ENCODE data around the gene CDC40.

The CDC40 gene

GRCh38 chr6:110170081-110170480 lies 10.1 kb upstream of the CDC40 start:
- Histone ChIP-seq H3K4me3 (ENCODE audit: insufficient read depth, low read length, poor library complexity, severe bottlenecking) (no peak overlapping the region), H3K9me3 (ENCODE audit: insufficient read depth, low read length) (no peaks in the 10 kb centered on the region), H3K9me2 (replicated peaks; ENCODE audit: insufficient read depth, low read length) (no peaks in the 10 kb centered on the region), H3K36me3 (ENCODE audit: low read length) (no peaks in the 10 kb centered on the region), H3K27me3 (ENCODE audit: low read length) (no peaks in the 10 kb centered on the region), H2AFZ (ENCODE audit: low read depth, low read length, severe bottlenecking) (no peak overlapping the region), H3K4me2 (ENCODE audit: low read depth, low read length, poor library complexity, severe bottlenecking) (no peak overlapping the region), H3F3A (ENCODE audit: insufficient read depth) (no peaks in the 10 kb centered on the region), H3K9ac (ENCODE audit: low read length) (no peak overlapping the region), H3K27ac (ENCODE audit: low read depth, low read length) (no peak overlapping the region), H4K20me1 (ENCODE audit: low read depth, low read length) (peaks cover 6% of the 10 kb centered on the region), H3K79me2 (ENCODE audit: insufficient read depth, low read length) (peaks cover 3% of the 10 kb centered on the region; the same call in 1 of the 2 replicates)
- no peak for TF ChIP-seq CTCF (IDR thresholded peaks at IDR 0.05; ENCODE audit: insufficient read depth, low read length, poor library complexity, severe bottlenecking)
- no peak for TF ChIP-seq EZH2phosphoT487 (conservative IDR thresholded peaks at IDR 0.05; ENCODE audit: low read length)

DNA sequence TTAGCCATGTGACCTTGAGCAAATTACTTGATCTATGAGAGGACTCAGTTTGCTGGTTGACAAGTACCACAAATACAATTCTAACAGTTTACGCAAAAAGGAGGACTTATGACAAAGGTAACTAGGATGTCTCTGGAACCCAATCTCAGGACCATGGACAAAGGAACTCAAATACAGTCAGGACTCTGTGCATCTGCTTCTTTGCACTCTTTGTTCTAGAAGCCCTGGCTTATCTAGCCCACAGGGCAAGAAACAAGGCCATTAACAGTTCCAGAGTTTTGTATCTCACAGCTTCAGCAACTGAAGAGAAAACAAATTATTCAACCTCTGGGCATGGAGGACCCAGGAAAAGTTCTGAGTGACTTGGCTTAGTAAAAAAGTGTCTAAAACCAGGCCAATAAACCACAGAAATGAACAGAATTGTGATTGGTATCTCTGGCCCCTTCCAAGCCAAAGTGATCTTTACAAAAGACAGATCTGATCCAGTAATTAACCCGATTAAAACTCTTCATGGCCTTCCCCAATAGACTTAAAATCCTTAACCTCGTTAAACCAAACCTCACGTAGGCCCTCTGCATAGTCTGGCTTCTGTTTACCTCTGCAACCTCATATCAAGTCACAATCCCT lies 6.6 kb upstream of the CDC40 start:
- H3K4me2 ChIP-seq (ENCODE audit: low read depth, low read length, poor library complexity, severe bottlenecking) = no peak overlapping the region
- TF ChIP-seq EZH2phosphoT487 (conservative IDR thresholded peaks at IDR 0.05; ENCODE audit: low read length) = no peak
- no peak for TF ChIP-seq CTCF (IDR thresholded peaks at IDR 0.05; ENCODE audit: insufficient read depth, low read length, poor library complexity, severe bottlenecking)
- H3K27ac ChIP-seq (ENCODE audit: low read depth, low read length) = no peak overlapping the region
- H3F3A ChIP-seq (ENCODE audit: insufficient read depth) = 0 out of 2 replicates have a peak, but pooled peaks cover 4% of the 10 kb centered on the region
- peaks cover 12% of the 10 kb centered on the region; the same call in 1 of the 2 replicates for H4K20me1 ChIP-seq (ENCODE audit: low read depth, low read length)
- H3K27me3 ChIP-seq (ENCODE audit: low read length) = no peaks in the 10 kb centered on the region
- no peak overlapping the region for H3K4me3 ChIP-seq (ENCODE audit: insufficient read depth, low read length, poor library complexity, severe bottlenecking)
- H3K79me2 ChIP-seq (ENCODE audit: insufficient read depth, low read length) = peaks cover 3% of the 10 kb centered on the region; the same call in 1 of the 2 replicates
- H3K9me3 ChIP-seq (ENCODE audit: insufficient read depth, low read length) = no peaks in the 10 kb centered on the region
- H2AFZ ChIP-seq (ENCODE audit: low read depth, low read length, severe bottlenecking) = no peak overlapping the region
- no peak overlapping the region for H3K9ac ChIP-seq (ENCODE audit: low read length)
- H3K36me3 ChIP-seq (ENCODE audit: low read length) = no peaks in the 10 kb centered on the region
- no peaks in the 10 kb centered on the region for H3K9me2 ChIP-seq (replicated peaks; ENCODE audit: insufficient read depth, low read length)

DNA sequence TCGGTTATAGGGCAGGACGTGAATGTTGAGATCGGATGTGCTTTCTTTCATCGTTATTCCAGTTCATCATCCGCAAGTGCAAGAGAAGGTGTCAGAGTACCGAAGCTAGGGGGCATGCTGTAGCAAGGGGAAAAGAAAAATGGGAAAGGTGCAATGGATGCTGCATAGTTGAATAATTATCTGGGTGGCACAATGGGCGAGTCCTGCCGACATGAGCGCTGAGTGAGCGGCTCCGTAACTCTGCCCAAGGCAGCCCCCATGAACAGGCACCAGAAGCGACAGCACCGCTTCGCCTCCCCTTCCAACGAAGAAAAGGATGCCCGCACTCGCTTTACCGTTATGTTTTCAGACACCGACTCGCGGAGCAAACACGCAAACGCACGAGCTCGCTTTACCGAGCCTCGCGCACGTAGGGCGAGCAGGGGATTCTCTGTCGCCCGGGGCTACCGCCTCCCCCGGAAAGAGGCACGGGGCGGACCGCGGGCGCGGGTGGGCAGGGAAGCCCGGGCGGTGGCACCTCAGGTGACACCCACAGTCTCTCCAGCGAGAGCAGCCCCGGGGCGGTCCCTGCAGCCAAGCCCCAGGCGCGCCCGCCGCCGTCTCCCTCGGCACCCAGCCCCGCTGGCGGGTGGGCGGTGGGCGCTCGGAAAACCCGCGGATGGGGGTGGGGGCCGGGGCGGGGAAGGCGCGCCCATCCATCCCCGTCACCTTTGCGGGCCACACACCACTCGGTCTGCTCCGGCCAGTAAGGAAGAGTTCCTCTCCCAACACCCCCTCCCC lies 1.4 kb upstream of the CDC40 start:
- Histone ChIP-seq H3K9me2 (replicated peaks; ENCODE audit: insufficient read depth, low read length) (no peaks in the 10 kb centered on the region), H3K27me3 (ENCODE audit: low read length) (no peaks in the 10 kb centered on the region), H3K9me3 (ENCODE audit: insufficient read depth, low read length) (no peaks in the 10 kb centered on the region), H3K4me2 (ENCODE audit: low read depth, low read length, poor library complexity, severe bottlenecking) (peak overlapping the region; percentile 97), H3K27ac (ENCODE audit: low read depth, low read length) (peak overlapping the region; percentile 46), H3K9ac (ENCODE audit: low read length) (peak overlapping the region; percentile 77), H4K20me1 (ENCODE audit: low read depth, low read length) (peaks cover 12% of the 10 kb centered on the region; the same call in 1 of the 2 replicates), H3F3A (ENCODE audit: insufficient read depth) (0 out of 2 replicates have a peak, but pooled peaks cover 4% of the 10 kb centered on the region), H3K4me3 (ENCODE audit: insufficient read depth, low read length, poor library complexity, severe bottlenecking) (peak overlapping the region; percentile 89), H3K79me2 (ENCODE audit: insufficient read depth, low read length) (peaks cover 40% of the 10 kb centered on the region), H2AFZ (ENCODE audit: low read depth, low read length, severe bottlenecking) (peak overlapping the region; percentile 92), H3K36me3 (ENCODE audit: low read length) (no peaks in the 10 kb centered on the region)
- peak; percentile 38 for TF ChIP-seq CTCF (IDR thresholded peaks at IDR 0.05; ENCODE audit: insufficient read depth, low read length, poor library complexity, severe bottlenecking)
- TF ChIP-seq EZH2phosphoT487 (conservative IDR thresholded peaks at IDR 0.05; ENCODE audit: low read length) = no peak

Data from SU-DHL-6 (cell line).